LNCAP (cell line): ENCODE data around the gene TKFC.

ENCODE experiments used
- TF ChIP-seq, protein P1 (sequence below): fragments of 450-650 bp; IDR thresholded peaks from 2 replicates; pipeline ENCODE4 v1.5.1; 2017; ENCODE audit warnings: mild to moderate bottlenecking

The TKFC gene

DNA sequence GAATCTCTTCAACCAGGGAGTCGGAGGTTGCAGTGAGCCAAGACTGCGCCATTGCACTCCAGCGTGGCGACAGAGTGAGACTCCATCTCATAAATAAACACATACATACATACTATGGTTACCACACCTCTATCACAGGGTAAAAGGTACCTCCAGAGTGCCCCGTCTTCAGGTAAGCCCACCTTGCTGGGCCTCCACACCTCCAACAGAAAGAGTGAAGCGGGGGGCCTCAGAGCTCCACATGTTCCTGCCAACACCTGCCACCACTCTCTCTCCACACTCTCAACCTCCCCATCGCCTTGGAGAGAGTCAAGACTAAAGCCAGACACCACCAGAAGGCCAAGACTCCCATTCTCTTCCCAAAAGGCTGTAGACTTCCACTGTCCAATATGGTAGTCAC, 27.6 kb upstream of the TKFC start:
- TF ChIP-seq, protein P1, sequence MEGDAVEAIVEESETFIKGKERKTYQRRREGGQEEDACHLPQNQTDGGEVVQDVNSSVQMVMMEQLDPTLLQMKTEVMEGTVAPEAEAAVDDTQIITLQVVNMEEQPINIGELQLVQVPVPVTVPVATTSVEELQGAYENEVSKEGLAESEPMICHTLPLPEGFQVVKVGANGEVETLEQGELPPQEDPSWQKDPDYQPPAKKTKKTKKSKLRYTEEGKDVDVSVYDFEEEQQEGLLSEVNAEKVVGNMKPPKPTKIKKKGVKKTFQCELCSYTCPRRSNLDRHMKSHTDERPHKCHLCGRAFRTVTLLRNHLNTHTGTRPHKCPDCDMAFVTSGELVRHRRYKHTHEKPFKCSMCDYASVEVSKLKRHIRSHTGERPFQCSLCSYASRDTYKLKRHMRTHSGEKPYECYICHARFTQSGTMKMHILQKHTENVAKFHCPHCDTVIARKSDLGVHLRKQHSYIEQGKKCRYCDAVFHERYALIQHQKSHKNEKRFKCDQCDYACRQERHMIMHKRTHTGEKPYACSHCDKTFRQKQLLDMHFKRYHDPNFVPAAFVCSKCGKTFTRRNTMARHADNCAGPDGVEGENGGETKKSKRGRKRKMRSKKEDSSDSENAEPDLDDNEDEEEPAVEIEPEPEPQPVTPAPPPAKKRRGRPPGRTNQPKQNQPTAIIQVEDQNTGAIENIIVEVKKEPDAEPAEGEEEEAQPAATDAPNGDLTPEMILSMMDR = no peak

GRCh38 chr11:61306221-61306620, 26.8 kb upstream of the TKFC start:
- TF ChIP-seq, protein P1 = no peak

DNA sequence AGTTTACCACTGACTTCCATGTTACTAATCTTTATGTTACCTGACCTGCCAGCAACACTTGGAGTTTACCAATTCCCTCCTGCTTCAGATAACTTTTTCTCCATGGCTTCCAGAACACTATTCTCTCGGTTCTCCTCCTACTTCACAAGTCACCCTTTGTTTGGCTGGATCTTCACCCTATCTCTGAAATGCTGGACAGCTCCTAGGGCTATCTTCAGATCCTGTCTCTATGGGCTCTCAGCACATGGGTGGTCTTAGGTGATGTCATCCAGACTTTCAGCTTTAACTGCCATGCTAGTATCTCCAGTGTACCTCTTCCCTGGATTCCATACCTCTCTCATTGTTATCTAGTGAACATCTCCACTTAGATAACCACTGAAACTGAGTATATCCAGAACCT, 25.7 kb upstream of the TKFC start:
- TF ChIP-seq, protein P1 = no peak

GRCh38 chr11:61309141-61309540, 23.9 kb upstream of the TKFC start:
- TF ChIP-seq, protein P1 = no peak

GRCh38 chr11:61309739-61310138, 23.3 kb upstream of the TKFC start:
- TF ChIP-seq, protein P1 = no peak

- TF ChIP-seq, protein P1 = no peak
Observed at GRCh38 chr11:61310749-61311148, 22.3 kb upstream of the TKFC start.

DNA sequence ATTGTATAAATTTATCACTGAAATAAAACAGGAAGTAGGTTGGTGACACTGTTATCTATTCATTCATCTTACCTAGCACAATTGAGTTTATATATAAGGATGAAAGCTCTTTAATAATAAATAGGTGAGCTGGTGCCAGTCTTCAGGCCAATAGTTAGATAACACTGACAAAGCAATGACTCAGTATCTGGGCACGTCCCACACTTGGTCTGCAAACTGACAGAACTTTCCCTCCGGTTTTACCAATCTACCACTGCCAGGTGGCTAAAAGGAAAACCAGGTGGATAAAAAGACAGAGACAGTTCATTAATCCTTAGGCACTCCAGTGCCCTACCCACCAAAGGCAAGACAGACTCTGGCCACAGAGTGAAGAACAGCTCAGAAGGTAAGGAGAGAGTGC, 17.8 kb upstream of the TKFC start:
- TF ChIP-seq, protein P1 = no peak

DNA sequence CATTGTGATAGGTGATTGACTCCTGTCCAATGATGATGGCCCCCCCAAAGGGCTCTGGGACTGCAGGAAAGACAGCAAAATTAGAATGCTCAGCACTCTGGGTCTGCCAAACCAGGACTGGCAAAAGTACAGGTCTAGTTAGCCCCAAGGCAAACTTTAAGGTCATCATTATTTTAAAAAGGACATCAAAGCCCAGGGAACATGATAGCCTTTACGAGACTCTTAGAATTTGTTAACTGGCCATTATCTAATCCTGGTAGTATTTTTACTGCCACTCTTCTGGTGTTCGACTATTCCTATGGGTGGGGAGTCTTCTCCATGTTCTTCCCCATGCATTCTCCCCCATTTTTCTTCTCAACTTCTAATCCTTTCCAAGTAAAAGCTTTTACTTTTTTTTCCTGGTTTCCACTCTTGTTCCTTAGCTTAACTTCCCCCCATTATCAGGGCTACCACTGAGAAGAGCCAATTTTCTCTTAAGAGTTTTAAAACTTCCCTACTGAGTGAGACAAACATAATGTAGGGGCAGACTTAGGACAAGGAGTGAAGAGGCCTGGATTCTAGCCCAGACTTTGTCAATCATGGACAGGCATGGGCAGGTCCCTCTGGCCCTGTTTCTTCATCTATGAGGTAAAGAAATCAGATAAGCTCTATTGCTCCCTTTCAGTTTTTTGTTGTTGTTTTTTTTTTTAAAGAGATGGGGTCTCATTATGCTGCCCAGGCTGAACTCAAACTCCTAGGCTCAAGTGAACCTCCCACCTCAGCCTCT, 7.2 kb upstream of the TKFC start:
- TF ChIP-seq, protein P1 = no peak
